Suprapubic skin (tissue), 3 donors: ENCODE data around the gene SLC49A3.

Source experiments
- POLR2A ChIP-seq, 2 donors: fragments of 450-650 bp; IDR thresholded peaks; one replicate each; pipeline ENCODE4 v1.6.1; 2017; ENCODE audit warnings: antibody characterized with exemption in 2 of 2, mild to moderate bottlenecking in 2 of 2, moderate library complexity in 2 of 2
- TF ChIP-seq, protein P1 (sequence below), 2 donors: fragments of 200-600 bp in 1 of 2; fragments of 450-650 bp in 1 of 2; sonication (generic) in 1 of 2; IDR thresholded peaks; one replicate each; pipeline ENCODE4 v1.5.1; 2016 to 2019; ENCODE audit warnings: antibody characterized with exemption in 2 of 2, mild to moderate bottlenecking in 1 of 2, moderate library complexity in 1 of 2

DNA sequence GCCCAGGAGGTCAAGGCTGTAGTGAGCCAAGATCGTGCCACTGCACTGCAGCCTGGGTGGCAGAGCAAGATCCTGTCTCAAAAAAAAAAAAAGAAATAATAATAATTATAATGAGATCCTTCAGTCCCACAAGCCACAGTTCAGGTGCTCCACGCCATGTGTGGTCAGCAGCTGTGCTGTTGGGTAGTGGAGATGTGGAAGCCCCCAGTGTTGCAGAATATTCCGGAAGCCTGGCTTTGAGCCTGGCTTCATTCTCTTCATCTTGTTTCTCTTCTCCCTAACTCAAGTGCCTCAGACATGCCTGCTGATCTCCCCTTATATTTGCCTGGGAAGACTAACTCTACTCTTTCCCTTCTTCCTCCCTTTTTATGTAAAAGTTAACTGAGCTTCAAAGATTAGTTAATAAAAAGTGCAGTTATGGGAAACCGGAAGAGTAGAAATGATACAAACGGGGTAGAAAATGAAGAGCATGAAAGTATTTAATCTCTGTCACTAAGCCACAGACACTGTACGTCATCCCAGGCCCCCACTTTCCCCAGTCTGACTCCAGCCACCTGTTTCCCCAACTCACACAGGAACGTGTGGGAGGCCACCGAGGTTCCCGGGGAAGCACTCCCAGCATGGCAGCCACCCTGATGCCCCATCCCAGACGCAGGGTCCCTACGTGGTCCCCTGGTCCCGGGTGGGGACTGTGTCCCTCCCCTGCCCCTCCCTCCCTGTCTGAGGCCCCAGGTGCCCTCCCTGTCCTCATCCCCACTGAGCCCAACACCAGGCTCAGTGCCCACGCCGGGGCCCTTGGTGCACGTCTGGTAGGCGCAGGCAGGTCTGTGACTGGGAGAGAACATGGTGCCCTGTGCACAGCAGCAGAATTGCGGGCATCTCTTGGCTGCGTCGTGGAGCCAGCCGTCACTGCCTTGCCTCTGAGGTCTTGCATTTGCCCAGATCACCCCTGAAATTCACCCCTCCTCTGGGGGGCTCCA is 40.7 kb upstream of the SLC49A3 start:
- TF ChIP-seq, protein P1, sequence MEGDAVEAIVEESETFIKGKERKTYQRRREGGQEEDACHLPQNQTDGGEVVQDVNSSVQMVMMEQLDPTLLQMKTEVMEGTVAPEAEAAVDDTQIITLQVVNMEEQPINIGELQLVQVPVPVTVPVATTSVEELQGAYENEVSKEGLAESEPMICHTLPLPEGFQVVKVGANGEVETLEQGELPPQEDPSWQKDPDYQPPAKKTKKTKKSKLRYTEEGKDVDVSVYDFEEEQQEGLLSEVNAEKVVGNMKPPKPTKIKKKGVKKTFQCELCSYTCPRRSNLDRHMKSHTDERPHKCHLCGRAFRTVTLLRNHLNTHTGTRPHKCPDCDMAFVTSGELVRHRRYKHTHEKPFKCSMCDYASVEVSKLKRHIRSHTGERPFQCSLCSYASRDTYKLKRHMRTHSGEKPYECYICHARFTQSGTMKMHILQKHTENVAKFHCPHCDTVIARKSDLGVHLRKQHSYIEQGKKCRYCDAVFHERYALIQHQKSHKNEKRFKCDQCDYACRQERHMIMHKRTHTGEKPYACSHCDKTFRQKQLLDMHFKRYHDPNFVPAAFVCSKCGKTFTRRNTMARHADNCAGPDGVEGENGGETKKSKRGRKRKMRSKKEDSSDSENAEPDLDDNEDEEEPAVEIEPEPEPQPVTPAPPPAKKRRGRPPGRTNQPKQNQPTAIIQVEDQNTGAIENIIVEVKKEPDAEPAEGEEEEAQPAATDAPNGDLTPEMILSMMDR (IDR thresholded peaks at IDR 0.05) = no peak
- no peak for TF ChIP-seq POLR2A (IDR thresholded peaks at IDR 0.05)
